ENCODE measurements around the gene SUGCT.

GRCh38 chr7:40780460-40780859, 645.7 kb downstream of the SUGCT start:
- TF ChIP-seq CTCF (IDR thresholded peaks at IDR 0.05) (no peak), POLR2A (IDR thresholded peaks at IDR 0.05) (no peak)
